AG09309 (cell line): ENCODE measurements around the gene CMIP.

Source experiments
- DNase-seq: peaks from one replicate; pipeline ENCODE4 v3.0.0-alpha.2; 2010; ENCODE audit warnings: low read depth
- H3K4me3 ChIP-seq: 2 replicates; pipeline ENCODE4 v1.5.1; 2011; ENCODE audit warnings: mild to moderate bottlenecking, low read depth, low read length, moderate library complexity; ENCODE audit not compliant: control insufficient read depth
- CTCF ChIP-seq: IDR thresholded peaks from 2 replicates; pipeline ENCODE4 v1.5.1; 2011; ENCODE audit warnings: mild to moderate bottlenecking, low read depth, low read length, inconsistent platforms; ENCODE audit not compliant: insufficient read depth, control insufficient read depth; ENCODE audit errors: missing control alignments

The CMIP gene

DNA sequence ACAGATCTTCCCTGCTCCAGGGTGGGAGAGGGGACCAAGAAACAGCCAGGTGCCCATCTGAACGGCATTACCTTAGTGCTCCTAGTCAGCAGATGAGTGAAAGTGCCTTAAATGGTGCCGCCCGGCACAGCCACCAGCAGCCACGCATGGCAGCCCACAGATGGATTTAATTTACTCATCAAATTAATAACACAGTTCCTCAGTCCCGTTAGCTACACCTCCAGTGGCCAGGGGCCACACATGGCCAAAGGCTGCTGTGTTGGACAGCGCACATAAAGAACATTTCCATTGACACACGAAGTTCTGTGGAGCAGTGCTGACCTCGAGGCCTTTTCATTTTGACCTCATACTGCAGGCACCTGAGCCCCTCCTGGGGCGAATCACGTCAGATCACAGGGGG is 166.3 kb downstream of the CMIP start:
- TF ChIP-seq CTCF: no peak
- no peak overlapping the region for H3K4me3 ChIP-seq

DNA sequence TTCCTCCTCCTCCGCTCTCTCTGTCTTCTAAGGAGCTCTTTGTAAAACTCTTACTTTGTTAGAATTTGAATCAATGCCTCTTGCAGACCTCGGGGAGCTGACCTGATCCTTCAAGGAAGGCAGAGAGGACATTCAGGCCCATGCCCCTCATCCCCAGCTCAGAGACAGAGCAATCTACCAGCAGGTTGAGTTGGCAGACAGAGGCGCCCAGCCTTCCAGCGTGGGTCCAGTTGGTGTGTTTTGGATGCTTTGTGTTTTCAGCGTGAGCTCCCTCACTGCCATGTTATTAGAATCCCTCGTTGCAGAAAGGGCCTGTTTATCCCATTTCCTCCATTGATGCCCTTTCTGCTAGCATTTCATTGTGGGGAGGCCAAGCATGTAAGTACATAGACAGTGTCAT is 167.1 kb downstream of the CMIP start:
- DNase-seq: no peak
- no peak for TF ChIP-seq CTCF
- no peak overlapping the region for H3K4me3 ChIP-seq

More for the DNA sequence above, 166.3 kb downstream of the CMIP start:
- no peak for DNase-seq

GRCh38 chr16:81612351-81613163 is 167.9 kb downstream of the CMIP start:
- no peak overlapping the region for H3K4me3 ChIP-seq
- no peak for TF ChIP-seq CTCF
- no peak for DNase-seq

DNA sequence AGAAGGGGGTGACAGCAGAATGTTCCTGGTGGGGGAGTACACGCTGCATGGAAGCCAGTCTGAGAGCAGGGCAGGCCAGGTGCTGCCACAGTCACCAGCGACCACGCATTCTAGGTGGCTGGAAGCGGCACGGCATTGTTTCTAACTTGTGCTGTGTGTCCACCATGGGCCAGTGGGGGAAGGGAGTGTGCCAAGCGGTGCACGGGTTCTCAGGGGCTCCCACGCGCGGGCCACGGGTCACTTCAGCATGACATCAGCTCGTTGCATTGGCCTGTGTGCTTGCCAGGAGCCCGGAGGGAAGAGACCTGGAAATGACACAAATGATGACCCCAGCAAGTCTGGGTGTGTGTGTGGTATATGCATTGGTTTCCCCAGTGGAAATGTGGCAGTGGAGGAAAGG is 169.6 kb downstream of the CMIP start:
- TF ChIP-seq CTCF: no peak
- DNase-seq: no peak
- no peak overlapping the region for H3K4me3 ChIP-seq

DNA sequence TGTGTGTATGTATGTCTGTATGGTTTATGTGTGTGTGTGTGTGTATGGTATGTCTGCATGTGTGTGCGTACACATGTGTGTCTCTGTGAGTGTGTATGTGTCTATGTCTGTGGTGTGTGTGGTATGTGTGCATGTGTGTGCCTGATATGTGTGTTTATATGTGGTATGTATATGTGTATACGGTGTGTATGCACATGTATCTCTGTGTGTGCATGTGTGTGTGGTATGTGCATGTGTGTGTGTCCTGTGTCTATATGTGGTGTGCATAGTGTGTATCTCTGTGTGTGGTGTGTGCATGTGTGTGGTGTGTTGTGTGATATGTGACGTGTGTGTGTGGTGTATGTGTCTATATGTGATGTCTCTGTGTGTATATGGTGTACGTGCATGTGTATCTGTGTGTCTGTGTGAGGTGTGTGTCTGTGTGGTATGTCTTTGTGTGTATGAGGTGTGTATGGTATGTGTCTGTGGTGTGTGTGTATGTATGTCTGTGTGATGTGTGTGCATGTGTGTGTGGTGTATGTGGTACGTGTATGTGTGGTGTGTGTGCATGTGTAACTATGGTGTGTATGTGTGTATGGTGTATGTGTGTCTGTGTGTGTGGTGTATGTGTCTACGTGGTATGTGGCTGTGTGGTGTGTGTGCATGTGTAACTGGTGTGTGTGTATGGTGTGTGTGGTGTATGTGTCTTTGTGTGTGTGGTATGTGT is 170.2 kb downstream of the CMIP start:
- no peak for TF ChIP-seq CTCF
- DNase-seq: no peak
- no peak overlapping the region for H3K4me3 ChIP-seq

- no peak for DNase-seq
- no peak overlapping the region for H3K4me3 ChIP-seq
- no peak for TF ChIP-seq CTCF
Measured at GRCh38 chr16:81615411-81615810, 170.8 kb downstream of the CMIP start.
